GM12875 (cell line): ENCODE data around the gene TRIM6.
A peak's percentile ranks its signal among the peaks of the same experiment; 100 is the strongest.

Source experiments
- H3K4me3 ChIP-seq: one replicate; pipeline ENCODE4 v1.5.1; 2011; ENCODE audit warnings: low read depth, low read length, control low read depth
- CTCF ChIP-seq: IDR thresholded peaks from 2 replicates; pipeline ENCODE4 v1.5.1; 2011; ENCODE audit warnings: low read depth, mild to moderate bottlenecking, control low read depth, inconsistent platforms, low read length, moderate library complexity, borderline replicate concordance; ENCODE audit not compliant: insufficient read depth

TRIM6 gene, protein sequence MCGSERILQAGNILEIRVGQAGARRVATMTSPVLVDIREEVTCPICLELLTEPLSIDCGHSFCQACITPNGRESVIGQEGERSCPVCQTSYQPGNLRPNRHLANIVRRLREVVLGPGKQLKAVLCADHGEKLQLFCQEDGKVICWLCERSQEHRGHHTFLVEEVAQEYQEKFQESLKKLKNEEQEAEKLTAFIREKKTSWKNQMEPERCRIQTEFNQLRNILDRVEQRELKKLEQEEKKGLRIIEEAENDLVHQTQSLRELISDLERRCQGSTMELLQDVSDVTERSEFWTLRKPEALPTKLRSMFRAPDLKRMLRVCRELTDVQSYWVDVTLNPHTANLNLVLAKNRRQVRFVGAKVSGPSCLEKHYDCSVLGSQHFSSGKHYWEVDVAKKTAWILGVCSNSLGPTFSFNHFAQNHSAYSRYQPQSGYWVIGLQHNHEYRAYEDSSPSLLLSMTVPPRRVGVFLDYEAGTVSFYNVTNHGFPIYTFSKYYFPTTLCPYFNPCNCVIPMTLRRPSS

DNA sequence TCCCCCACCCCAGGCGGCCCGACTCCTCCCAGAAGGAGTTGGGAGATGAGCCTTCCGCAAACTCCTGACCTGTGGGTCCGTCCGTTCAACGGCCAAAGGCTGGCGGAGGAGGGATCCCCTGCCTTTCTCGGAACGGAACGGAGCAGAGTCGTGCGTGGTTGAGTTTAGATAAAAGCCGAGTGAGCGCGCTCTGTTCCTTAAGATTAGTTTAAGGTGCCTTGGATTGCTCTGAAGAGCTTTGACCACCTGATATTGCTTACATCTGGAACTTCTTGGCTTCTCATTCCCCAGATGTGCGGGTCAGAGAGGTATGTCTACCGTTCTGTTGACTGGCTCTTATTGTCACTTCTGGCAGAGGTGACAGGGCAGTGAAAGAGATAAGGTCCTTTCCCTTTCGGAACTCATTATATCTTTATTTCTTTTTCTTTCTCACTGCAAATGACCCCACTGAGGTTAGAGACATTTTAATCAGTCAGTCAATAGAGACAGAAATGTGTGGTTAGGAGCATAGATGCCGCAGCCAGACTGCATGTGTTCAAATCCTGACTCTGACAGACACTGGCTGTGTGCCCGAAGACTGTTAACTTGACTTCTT is at the start of gene TRIM6:
Gene TRIM6 (plus strand): TSS at position 31 of the 595 bp plus-strand sequence. CDS start 261 bp downstream, at position 292.
- no peak for TF ChIP-seq CTCF
- H3K4me3 ChIP-seq, result peak within 1 kb of the TSS; percentile 56

- no peak for TF ChIP-seq CTCF
- H3K4me3 ChIP-seq, result no peak overlapping the region
Observed at GRCh38 chr11:5547982-5548381, 48.5 kb upstream of the TRIM6 start.

DNA sequence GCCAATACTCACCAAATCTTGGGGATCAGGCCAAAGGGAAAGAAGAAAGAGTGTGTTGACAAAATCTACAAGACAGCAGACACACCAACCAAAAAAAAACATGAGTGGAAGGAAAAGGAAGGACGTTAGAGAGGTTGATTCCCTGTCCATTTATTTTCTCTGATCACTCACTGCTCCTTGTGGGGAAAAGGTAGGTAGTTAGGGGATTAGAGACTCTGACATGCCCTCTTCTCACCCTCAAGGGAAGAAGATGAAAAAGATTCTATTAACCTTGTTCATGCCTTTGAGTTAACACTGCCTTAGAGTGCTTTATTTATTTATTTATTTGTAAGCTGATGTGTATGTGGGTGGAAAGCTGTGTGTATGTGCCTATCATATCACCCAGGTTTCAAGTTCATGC is 48.0 kb upstream of the TRIM6 start, which contains the start of gene OR52H1:
Gene OR52H1 (minus strand): TSS at position 101 of the 400 bp plus-strand sequence. CDS start 3,035 bp downstream, outside the sequence.
- no peak for TF ChIP-seq CTCF
- no peak within 1 kb of the TSS for H3K4me3 ChIP-seq

- H3K4me3 ChIP-seq, result no peak overlapping the region
- TF ChIP-seq CTCF, result no peak
Observed at GRCh38 chr11:5550440-5551095, 45.9 kb upstream of the TRIM6 start.

- TF ChIP-seq CTCF, result no peak
- H3K4me3 ChIP-seq, result no peak overlapping the region
Observed at GRCh38 chr11:5553343-5553742, 43.1 kb upstream of the TRIM6 start.

- H3K4me3 ChIP-seq, result no peak overlapping the region
Observed at GRCh38 chr11:5556596-5557188, 39.7 kb upstream of the TRIM6 start.

More at GRCh38 chr11:5556596-5557188, 39.7 kb upstream of the TRIM6 start:
- no peak for TF ChIP-seq CTCF
